ENCODE data around the gene APOE. TPM values are rescaled to one million over a fixed set of nuclear protein-coding genes. Genes with fewer than 3 reads are reported as not detected.
A peak's percentile ranks its signal among the peaks of the same experiment; 100 is the strongest.

APOE gene
- total and polyA plus RNA-seq, 2 of the 13 experiments (the other 11 are each of a cell fraction or from before 2014, with no cell fraction given): 1,328 to 1,470 TPM

DNA sequence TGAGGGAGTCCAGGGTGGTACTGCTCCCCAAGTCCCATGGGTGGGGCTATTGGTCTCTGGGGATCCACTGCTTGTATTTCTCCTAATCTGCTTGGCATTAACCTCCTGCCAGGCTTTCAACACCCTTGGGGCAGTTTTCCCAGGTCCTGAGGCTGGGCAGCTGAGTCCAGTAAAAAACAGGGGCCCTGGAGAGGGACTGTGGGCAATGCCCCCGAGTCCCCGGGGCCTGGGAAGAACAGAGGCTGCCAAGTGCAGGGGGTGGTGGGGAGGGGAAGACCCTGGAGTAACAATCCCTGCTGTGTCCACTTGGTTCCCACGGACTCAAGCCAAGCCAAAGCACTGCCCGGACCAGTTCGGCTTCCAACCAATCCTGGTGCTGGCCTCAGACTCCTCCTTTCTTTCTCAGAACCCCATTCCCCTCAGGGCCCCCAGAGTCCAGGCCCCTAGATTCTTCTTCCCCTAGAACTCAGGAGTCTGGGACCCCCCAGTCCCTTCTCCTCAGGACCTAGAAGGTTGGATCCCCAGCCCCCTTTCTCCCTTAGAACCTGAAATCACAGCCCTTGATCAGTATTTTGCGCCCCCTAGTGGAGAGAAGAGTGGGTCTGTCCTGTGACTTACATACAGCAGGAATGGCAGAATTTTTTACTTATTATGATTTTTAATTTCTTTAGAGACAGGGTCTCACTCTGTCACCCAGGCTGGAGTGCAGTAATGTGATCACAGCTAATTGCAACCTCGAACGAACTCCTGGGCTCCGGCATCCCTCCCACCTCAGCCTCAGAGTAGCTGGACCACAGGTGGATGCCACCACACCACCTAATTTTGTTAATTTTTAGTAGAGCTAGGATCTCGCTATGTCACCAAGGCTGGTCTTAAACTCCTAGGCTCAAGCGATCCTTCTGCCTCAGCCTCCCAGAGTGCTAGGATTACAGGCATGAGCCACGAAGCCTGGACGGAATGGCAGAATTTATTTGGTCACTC, 45.9 kb downstream of the APOE start (continued):
- TF ChIP-seq RFXAP (CRISPR knock-in tag; IDR thresholded peaks at IDR 0.05; ENCODE audit: borderline replicate concordance): peak; percentile 54; the same call in 1 of the 2 replicates
- 0 out of 2 replicates have a peak, but pooled peaks have one; percentile 49 for TF ChIP-seq SP4 (CRISPR knock-in tag; IDR thresholded peaks at IDR 0.05)
- TF ChIP-seq SATB2 (CRISPR knock-in tag; IDR thresholded peaks at IDR 0.05): no peak
- no peak for TF ChIP-seq ZNF235 (CRISPR knock-in tag; IDR thresholded peaks at IDR 0.05; ENCODE audit: borderline replicate concordance)
- TF ChIP-seq SCMH1 (CRISPR knock-in tag; IDR thresholded peaks at IDR 0.05; ENCODE audit: borderline replicate concordance): no peak
- no peak for TF ChIP-seq ZSCAN22 (CRISPR knock-in tag; IDR thresholded peaks at IDR 0.05)
- no peak for TF ChIP-seq ZNF629 (CRISPR knock-in tag; conservative IDR thresholded peaks at IDR 0.05)
- TF ChIP-seq SOX13 (IDR thresholded peaks at IDR 0.05): no peak
- TF ChIP-seq SOX13 (CRISPR knock-in tag; conservative IDR thresholded peaks at IDR 0.05 in 1 of 2, IDR thresholded peaks at IDR 0.05 in 1 of 2): no peak
- TF ChIP-seq SMYD3 (CRISPR knock-in tag; IDR thresholded peaks at IDR 0.05): 0 out of 2 replicates have a peak, but pooled peaks have one; percentile 47
- TF ChIP-seq AGO2 (optimal IDR thresholded peaks at IDR 0.05; ENCODE audit: low read depth, low read length): peak; percentile 90
- no peak for TF ChIP-seq ZNF225 (CRISPR knock-in tag; IDR thresholded peaks at IDR 0.05)
- TF ChIP-seq, protein P1, sequence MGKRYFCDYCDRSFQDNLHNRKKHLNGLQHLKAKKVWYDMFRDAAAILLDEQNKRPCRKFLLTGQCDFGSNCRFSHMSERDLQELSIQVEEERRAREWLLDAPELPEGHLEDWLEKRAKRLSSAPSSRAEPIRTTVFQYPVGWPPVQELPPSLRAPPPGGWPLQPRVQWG (CRISPR knock-in tag; IDR thresholded peaks at IDR 0.05; ENCODE audit: borderline replicate concordance, low read depth): no peak
- TF ChIP-seq MBNL3 (CRISPR knock-in tag; conservative IDR thresholded peaks at IDR 0.05): no peak
- TF ChIP-seq AGO1 (IDR thresholded peaks at IDR 0.05; ENCODE audit: low read depth, low read length, poor library complexity, severe bottlenecking): peak; percentile 86
- TF ChIP-seq MTF2 (CRISPR knock-in tag; IDR thresholded peaks at IDR 0.05; ENCODE audit: borderline replicate concordance): no peak
- TF ChIP-seq KLF12 (CRISPR knock-in tag; IDR thresholded peaks at IDR 0.05; ENCODE audit: borderline replicate concordance): no peak
- no peak for TF ChIP-seq PHF5A (CRISPR knock-in tag; IDR thresholded peaks at IDR 0.05; ENCODE audit: low read depth, unreplicated experiment)
- TF ChIP-seq ZNF543 (CRISPR knock-in tag; IDR thresholded peaks at IDR 0.05): no peak
- TF ChIP-seq ZZZ3 (CRISPR knock-in tag; IDR thresholded peaks at IDR 0.05; ENCODE audit: borderline replicate concordance): no peak
- no peak for TF ChIP-seq MYPOP (CRISPR knock-in tag; IDR thresholded peaks at IDR 0.05)
- no peak for TF ChIP-seq TIGD3 (CRISPR knock-in tag; IDR thresholded peaks at IDR 0.05; ENCODE audit: borderline replicate concordance)
- TF ChIP-seq, protein P2, sequence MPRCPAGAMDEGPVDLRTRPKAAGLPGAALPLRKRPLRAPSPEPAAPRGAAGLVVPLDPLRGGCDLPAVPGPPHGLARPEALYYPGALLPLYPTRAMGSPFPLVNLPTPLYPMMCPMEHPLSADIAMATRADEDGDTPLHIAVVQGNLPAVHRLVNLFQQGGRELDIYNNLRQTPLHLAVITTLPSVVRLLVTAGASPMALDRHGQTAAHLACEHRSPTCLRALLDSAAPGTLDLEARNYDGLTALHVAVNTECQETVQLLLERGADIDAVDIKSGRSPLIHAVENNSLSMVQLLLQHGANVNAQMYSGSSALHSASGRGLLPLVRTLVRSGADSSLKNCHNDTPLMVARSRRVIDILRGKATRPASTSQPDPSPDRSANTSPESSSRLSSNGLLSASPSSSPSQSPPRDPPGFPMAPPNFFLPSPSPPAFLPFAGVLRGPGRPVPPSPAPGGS (CRISPR knock-in tag; IDR thresholded peaks at IDR 0.05): no peak
- TF ChIP-seq CBX1 (IDR thresholded peaks at IDR 0.05; ENCODE audit: low read depth): no peak
- no peak for TF ChIP-seq ZNF431 (CRISPR knock-in tag; IDR thresholded peaks at IDR 0.05; ENCODE audit: borderline replicate concordance, low read depth)
- no peak for TF ChIP-seq ZMYM2 (CRISPR knock-in tag; IDR thresholded peaks at IDR 0.05)

Data from HepG2 (cell line).